Left ventricle myocardium inferior (tissue), 1 donor: Measurements from ENCODE around the gene ACER2. TPM values are rescaled to one million over a fixed set of nuclear protein-coding genes. Genes with fewer than 3 reads are reported as not detected.

Experiments
- DNase-seq: peaks from one replicate; pipeline ENCODE4 v3.0.0-alpha.2; 2020
- H3K27ac ChIP-seq: fragments of 200-600 bp; replicated peaks from 2 replicates; pipeline ENCODE4 v1.8.0; 2021
- H3K27me3 ChIP-seq: fragments of 200-600 bp; 2 replicates; pipeline ENCODE4 v1.8.0; 2021; ENCODE audit warnings: low read depth
- H3K36me3 ChIP-seq: fragments of 200-600 bp; 2 replicates; pipeline ENCODE4 v1.8.0; 2021
- H3K4me1 ChIP-seq: fragments of 200-600 bp; 2 replicates; pipeline ENCODE4 v1.8.0; 2021
- H3K4me3 ChIP-seq: fragments of 200-600 bp; 2 replicates; pipeline ENCODE4 v1.8.0; 2021; ENCODE audit warnings: mild to moderate bottlenecking, moderate library complexity
- H3K9me3 ChIP-seq: fragments of 200-600 bp; replicated peaks from 2 replicates; pipeline ENCODE4 v1.8.0; 2021
- CTCF ChIP-seq: fragments of 200-600 bp; IDR thresholded peaks from 2 replicates; pipeline ENCODE4 v1.8.0; 2021; ENCODE audit warnings: antibody characterized with exemption, mild to moderate bottlenecking, borderline replicate concordance
- intact Hi-C: fragments of 100-400 bp; cut with micrococcal nuclease; formaldehyde crosslinking; loops from one replicate; pipeline ENCODE4 v1.11.0; 2022
- total RNA-seq: library from RNA; stranded (reverse); fragmentation: NEBNext Ultra II Directional; extraction: Animal tissue kit (Norgen Biotek cat#: 25700); gene quantifications from one replicate; pipeline ENCODE4 v1.2.1, GENCODE V29; 2021
- donor health status: DM: no; HTN: yes; CAD: no; lungs with severe emphysema.

ACER2 gene
- total RNA-seq, 1 donor from 2014 or later: 3.8 TPM

GRCh38 chr9:19493174-19493811, 84.5 kb downstream of the ACER2 start:
- Histone ChIP-seq H3K36me3 (no peaks in the 10 kb centered on the region), H3K4me1 (peaks cover 14% of the 10 kb centered on the region), H3K9me3 (no peaks in the 10 kb centered on the region), H3K27ac (peak overlapping the region; percentile 60), H3K4me3 (peak overlapping the region; percentile 53), H3K27me3 (peaks cover 12% of the 10 kb centered on the region)
- intact Hi-C loops: no loop called here
- peak; percentile 86 for DNase-seq
- TF ChIP-seq CTCF: peak; percentile 80

DNA sequence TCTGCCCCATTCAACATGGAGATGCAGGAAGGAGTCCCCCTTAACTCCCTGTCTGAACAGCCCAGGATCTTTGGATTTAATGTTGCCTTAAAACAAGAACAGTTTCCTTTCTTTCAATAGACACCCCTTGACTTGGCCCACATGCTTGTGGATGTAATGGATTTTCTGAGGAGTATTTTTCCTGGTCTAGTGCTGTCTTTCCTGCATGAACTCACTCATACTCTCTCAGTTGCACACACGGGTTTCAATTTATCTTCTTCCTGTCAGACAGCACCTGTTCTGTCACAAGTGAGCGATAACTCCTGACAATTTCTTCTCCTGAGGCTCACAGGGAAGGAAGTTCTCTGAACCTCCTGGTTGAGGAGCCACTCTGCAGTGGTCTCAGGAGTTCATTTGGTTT, 85.1 kb downstream of the ACER2 start:
- Histone ChIP-seq H3K36me3 (no peaks in the 10 kb centered on the region), H3K4me1 (peaks cover 14% of the 10 kb centered on the region), H3K9me3 (no peaks in the 10 kb centered on the region), H3K27me3 (peaks cover 12% of the 10 kb centered on the region), H3K27ac (peak overlapping the region; percentile 60), H3K4me3 (peak overlapping the region; percentile 53)
- no peak for TF ChIP-seq CTCF
- no peak for DNase-seq
- intact Hi-C loops: no loop called here

GRCh38 chr9:19495186-19496028, 86.6 kb downstream of the ACER2 start:
- peaks cover 14% of the 10 kb centered on the region for H3K4me1 ChIP-seq
- peaks cover 12% of the 10 kb centered on the region for H3K27me3 ChIP-seq
- H3K27ac ChIP-seq: no peak overlapping the region
- H3K36me3 ChIP-seq: no peaks in the 10 kb centered on the region
- intact Hi-C loops: no loop called here
- H3K9me3 ChIP-seq: peaks cover 9% of the 10 kb centered on the region
- DNase-seq: no peak
- no peak for TF ChIP-seq CTCF
- H3K4me3 ChIP-seq: no peak overlapping the region

DNA sequence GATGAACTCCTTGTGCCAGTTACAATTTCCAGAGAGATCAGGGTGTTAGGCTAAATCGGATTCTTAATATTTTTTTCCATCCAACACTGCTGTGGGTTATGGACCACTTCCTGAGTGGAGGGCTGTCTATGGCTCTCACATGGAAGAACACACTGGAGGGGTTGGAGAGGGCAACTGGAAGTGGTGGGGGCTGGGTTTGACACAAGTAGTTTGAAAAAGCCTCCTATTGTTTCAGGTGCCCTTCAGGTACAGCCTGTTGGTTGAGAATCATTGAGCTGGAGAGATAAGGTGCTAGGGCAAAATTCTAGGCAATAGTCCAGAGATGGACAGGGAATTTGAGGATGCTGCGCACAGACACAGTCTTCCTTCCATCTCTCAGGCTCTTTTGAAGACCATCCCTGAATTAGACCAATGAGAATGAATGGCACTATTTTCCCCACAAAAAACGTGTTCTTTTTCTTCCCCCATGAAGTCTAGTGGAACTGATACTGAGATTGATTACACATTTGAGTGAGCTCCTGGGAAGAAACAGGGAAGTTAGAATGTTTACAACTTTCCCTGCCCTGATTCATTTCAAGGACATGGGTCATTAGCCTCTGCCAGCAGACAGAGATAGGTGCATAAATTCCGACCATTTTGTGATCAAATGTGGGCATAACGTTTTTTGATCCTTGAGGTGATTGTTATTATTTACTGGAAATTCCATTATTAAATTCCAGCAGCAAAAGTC, 87.7 kb downstream of the ACER2 start:
- no peak for DNase-seq
- H3K4me1 ChIP-seq: peaks cover 14% of the 10 kb centered on the region
- peak overlapping the region; percentile 30 for H3K27ac ChIP-seq
- intact Hi-C loops: no loop called here
- no peak for TF ChIP-seq CTCF
- peaks cover 12% of the 10 kb centered on the region for H3K27me3 ChIP-seq
- peaks cover 18% of the 10 kb centered on the region for H3K9me3 ChIP-seq
- H3K4me3 ChIP-seq: no peak overlapping the region
- no peaks in the 10 kb centered on the region for H3K36me3 ChIP-seq

DNA sequence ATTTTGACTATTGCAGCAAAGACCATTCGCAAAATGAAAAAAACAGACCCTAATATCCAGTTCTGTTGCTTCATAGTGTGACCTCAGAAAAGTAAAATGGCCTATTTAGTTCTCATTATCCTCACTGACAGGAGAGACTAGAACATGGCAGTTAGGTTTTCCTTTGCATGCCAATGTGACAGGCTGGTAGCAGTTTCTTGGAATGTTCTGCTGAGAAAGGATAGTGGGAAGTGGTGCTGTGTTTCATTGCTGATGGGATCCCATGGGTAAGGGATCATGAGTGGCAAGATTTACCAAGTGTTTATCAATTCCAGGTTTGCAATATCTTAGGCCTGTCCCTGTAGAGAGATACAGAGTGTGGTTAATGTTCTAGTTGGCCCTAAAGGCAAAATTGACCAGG, 88.5 kb downstream of the ACER2 start:
- peaks cover 12% of the 10 kb centered on the region for H3K27me3 ChIP-seq
- intact Hi-C loops: no loop called here

More for the DNA sequence above, 88.5 kb downstream of the ACER2 start:
- DNase-seq: no peak
- H3K4me3 ChIP-seq: no peak overlapping the region
- peaks cover 14% of the 10 kb centered on the region for H3K4me1 ChIP-seq
- no peak for TF ChIP-seq CTCF
- no peaks in the 10 kb centered on the region for H3K36me3 ChIP-seq
- H3K27ac ChIP-seq: peak overlapping the region; percentile 30
- H3K9me3 ChIP-seq: peaks cover 18% of the 10 kb centered on the region
